Astrocyte (in vitro differentiated cells and primary cell): ENCODE results near the gene PRTG. TPM values are rescaled to one million over a fixed set of nuclear protein-coding genes. Genes with fewer than 3 reads are reported as not detected.

Experiments used
- DNase-seq: peaks from one replicate; pipeline ENCODE4 v3.0.0-alpha.2; 2010; ENCODE audit warnings: low read depth
- FAIRE-seq: peaks from 2 replicates; lab custom pipeline; 2011; peaks lifted over from hg19 to GRCh38; lab: Jason Lieb, UNC
- H2AFZ ChIP-seq: 2 replicates; pipeline ENCODE4 v1.6.0; 2012; ENCODE audit warnings: low read depth, low read length, inconsistent platforms
- H3K27ac ChIP-seq: 2 replicates; pipeline ENCODE4 v1.5.1; 2011; ENCODE audit warnings: low read depth, low read length, inconsistent platforms
- H3K27me3 ChIP-seq: 2 replicates; pipeline ENCODE4 v1.6.0; 2011; ENCODE audit warnings: low read length, inconsistent platforms; ENCODE audit not compliant: insufficient read depth
- H3K36me3 ChIP-seq: 2 replicates; pipeline ENCODE4 v1.5.1; 2011; ENCODE audit warnings: low read length, inconsistent platforms; ENCODE audit not compliant: insufficient read depth
- H3K4me1 ChIP-seq: 2 replicates; pipeline ENCODE4 v1.5.1; 2011; ENCODE audit warnings: low read length, inconsistent platforms; ENCODE audit not compliant: insufficient read depth
- H3K4me2 ChIP-seq: 2 replicates; pipeline ENCODE4 v1.6.0; 2012; ENCODE audit warnings: low read length, inconsistent platforms
- H3K4me3 ChIP-seq: 2 replicates; pipeline ENCODE4 v1.5.1; 2011; ENCODE audit warnings: low read depth, mild to moderate bottlenecking, low read length, inconsistent platforms; ENCODE audit not compliant: insufficient read depth
- H3K79me2 ChIP-seq: 2 replicates; pipeline ENCODE4 v1.6.0; 2012; ENCODE audit warnings: mild to moderate bottlenecking, low read length, inconsistent platforms; ENCODE audit not compliant: insufficient read depth
- H3K9ac ChIP-seq: 2 replicates; pipeline ENCODE4 v1.6.0; 2012; ENCODE audit warnings: mild to moderate bottlenecking, low read length, inconsistent platforms
- H3K9me3 ChIP-seq: 2 replicates; pipeline ENCODE4 v1.5.1; 2012; ENCODE audit warnings: low read depth, mild to moderate bottlenecking, low read length, inconsistent platforms; ENCODE audit not compliant: insufficient read depth
- H4K20me1 ChIP-seq: 2 replicates; pipeline ENCODE4 v1.6.0; 2012; ENCODE audit warnings: low read length, inconsistent platforms; ENCODE audit not compliant: insufficient read depth
- H3K27ac Mint-ChIP-seq: one replicate; pipeline ENCODE4 v1.8.0; 2021; ENCODE audit warnings: mild to moderate bottlenecking, mixed read lengths; ENCODE audit not compliant: unreplicated experiment
- H3K27me3 Mint-ChIP-seq: one replicate; pipeline ENCODE4 v1.8.0; 2021; ENCODE audit warnings: low read depth, mixed read lengths; ENCODE audit not compliant: unreplicated experiment
- H3K36me3 Mint-ChIP-seq: one replicate; pipeline ENCODE4 v1.8.0; 2021; ENCODE audit warnings: low read depth, mixed read lengths; ENCODE audit not compliant: unreplicated experiment
- H3K4me1 Mint-ChIP-seq: one replicate; pipeline ENCODE4 v1.8.0; 2021; ENCODE audit warnings: low read depth, mixed read lengths; ENCODE audit not compliant: unreplicated experiment
- H3K4me3 Mint-ChIP-seq: one replicate; pipeline ENCODE4 v1.8.0; 2021; ENCODE audit warnings: mild to moderate bottlenecking, moderate library complexity, mixed read lengths; ENCODE audit not compliant: unreplicated experiment
- H3K9me3 Mint-ChIP-seq: one replicate; pipeline ENCODE4 v1.8.0; 2021; ENCODE audit warnings: mild to moderate bottlenecking, mixed read lengths; ENCODE audit not compliant: unreplicated experiment
- CTCF ChIP-seq: IDR thresholded peaks from 2 replicates; pipeline ENCODE4 v1.5.1; 2011; ENCODE audit warnings: low read depth, mild to moderate bottlenecking, inconsistent platforms, low read length, moderate library complexity; ENCODE audit not compliant: insufficient read depth
- EZH2 ChIP-seq: IDR thresholded peaks from 2 replicates; pipeline ENCODE4 v1.6.1; 2012; ENCODE audit warnings: mild to moderate bottlenecking, low read length, inconsistent platforms; ENCODE audit not compliant: insufficient read depth
- total RNA-seq: library from RNA; stranded (reverse); gene quantifications from 2 replicates; pipeline ENCODE4 v1.2.1, GENCODE V29; 2021

PRTG gene
- total RNA-seq, 1 donor from 2014 or later, result 39.4 TPM

- H3K27me3 Mint-ChIP-seq, result no peaks in the 10 kb centered on the region
These were observed 1.7 kb downstream of the PRTG start for GRCh38 chr15:55740981-55741832.

GRCh38 chr15:55740359-55740878 lies 2.5 kb downstream of the PRTG start:
- Histone ChIP-seq H4K20me1 (no peaks in the 10 kb centered on the region), H2AFZ (no peak overlapping the region), H3K9me3 (no peaks in the 10 kb centered on the region), H3K4me1 (no peaks in the 10 kb centered on the region), H3K4me2 (no peak overlapping the region), H3K27ac (no peak overlapping the region), H3K27me3 (peaks cover 16% of the 10 kb centered on the region), H3K9ac (no peak overlapping the region), H3K36me3 (no peaks in the 10 kb centered on the region), H3K4me3 (no peak overlapping the region), H3K79me2 (no peaks in the 10 kb centered on the region)
- Mint-ChIP-seq H3K27me3 (no peaks in the 10 kb centered on the region), H3K4me1 (peaks cover 20% of the 10 kb centered on the region), H3K4me3 (no peak overlapping the region), H3K36me3 (no peaks in the 10 kb centered on the region), H3K27ac (no peak overlapping the region), H3K9me3 (no peaks in the 10 kb centered on the region)
- no peak for DNase-seq
- no peak for TF ChIP-seq CTCF
- no peak for TF ChIP-seq EZH2
- no peak for FAIRE-seq

More at GRCh38 chr15:55740981-55741832, 1.7 kb downstream of the PRTG start:
- no peaks in the 10 kb centered on the region for H3K79me2 ChIP-seq
- H3K27ac ChIP-seq, result no peak overlapping the region
- peak overlapping the region; percentile 63 for H3K9ac ChIP-seq
- H3K4me1 ChIP-seq, result no peaks in the 10 kb centered on the region
- H3K4me3 Mint-ChIP-seq, result no peak overlapping the region
- H3K36me3 Mint-ChIP-seq, result no peaks in the 10 kb centered on the region
- peaks cover 16% of the 10 kb centered on the region for H3K4me1 Mint-ChIP-seq
- H2AFZ ChIP-seq, result peak overlapping the region; percentile 86
- H3K9me3 Mint-ChIP-seq, result no peaks in the 10 kb centered on the region
- H3K36me3 ChIP-seq, result no peaks in the 10 kb centered on the region
- H3K27ac Mint-ChIP-seq, result no peak overlapping the region
- TF ChIP-seq CTCF, result no peak
- no peak for TF ChIP-seq EZH2
- H3K9me3 ChIP-seq, result no peaks in the 10 kb centered on the region
- FAIRE-seq (no peak), DNase-seq (peak; percentile 15)
- H3K27me3 ChIP-seq, result peaks cover 16% of the 10 kb centered on the region
- H3K4me2 ChIP-seq, result peak overlapping the region; percentile 98
- H4K20me1 ChIP-seq, result no peaks in the 10 kb centered on the region
- peak overlapping the region; percentile 63 for H3K4me3 ChIP-seq

- Histone ChIP-seq H3K4me2 (no peak overlapping the region), H3K79me2 (no peaks in the 10 kb centered on the region), H3K9ac (no peak overlapping the region), H3K36me3 (no peaks in the 10 kb centered on the region), H3K27me3 (peaks cover 16% of the 10 kb centered on the region), H3K27ac (no peak overlapping the region), H3K4me1 (no peaks in the 10 kb centered on the region), H2AFZ (no peak overlapping the region), H4K20me1 (no peaks in the 10 kb centered on the region), H3K9me3 (no peaks in the 10 kb centered on the region), H3K4me3 (no peak overlapping the region)
- FAIRE-seq (no peak), DNase-seq (no peak)
- H3K27ac Mint-ChIP-seq, result no peak overlapping the region
- no peaks in the 10 kb centered on the region for H3K9me3 Mint-ChIP-seq
- peaks cover 23% of the 10 kb centered on the region for H3K4me1 Mint-ChIP-seq
- H3K4me3 Mint-ChIP-seq, result no peak overlapping the region
- no peak for TF ChIP-seq CTCF
- no peak for TF ChIP-seq EZH2
- no peaks in the 10 kb centered on the region for H3K36me3 Mint-ChIP-seq
- H3K27me3 Mint-ChIP-seq, result no peaks in the 10 kb centered on the region
These were observed 3.3 kb downstream of the PRTG start for GRCh38 chr15:55739641-55740040.
